Mesenchymal stem cell (in vitro differentiated cells and primary cell): ENCODE measurements around the gene CCDC149.

ENCODE experiments used
- DNase-seq: peaks from one replicate; pipeline ENCODE4 v3.0.0-alpha.2; 2013
- H2AFZ ChIP-seq: one replicate; pipeline ENCODE4 v1.6.1; 2013; ENCODE audit warnings: low read depth, mild to moderate bottlenecking, control low read depth, inconsistent platforms, low read length, moderate library complexity
- H2AK5ac ChIP-seq: 2 replicates; pipeline ENCODE4 v1.6.1; 2013; ENCODE audit warnings: low read length, moderate library complexity, mild to moderate bottlenecking, inconsistent platforms; ENCODE audit not compliant: severe bottlenecking
- H2BK120ac ChIP-seq: one replicate; pipeline ENCODE4 v1.6.1; 2013; ENCODE audit warnings: low read depth, mild to moderate bottlenecking, inconsistent platforms, low read length, moderate library complexity
- H2BK12ac ChIP-seq, 2 experiments: one replicate each; pipeline ENCODE4 v1.6.1; 2013; ENCODE audit warnings: inconsistent platforms in 2 of 2, low read length in 2 of 2, mild to moderate bottlenecking in 2 of 2, moderate library complexity in 2 of 2, control low read depth in 1 of 2
- H2BK15ac ChIP-seq: one replicate; pipeline ENCODE4 v1.6.1; 2013; ENCODE audit warnings: mild to moderate bottlenecking, low read depth, inconsistent platforms; ENCODE audit not compliant: poor library complexity, severe bottlenecking
- H2BK5ac ChIP-seq: 2 replicates; pipeline ENCODE4 v1.6.1; 2013; ENCODE audit warnings: low read depth, mild to moderate bottlenecking, low read length, control low read depth, inconsistent platforms; ENCODE audit not compliant: poor library complexity, severe bottlenecking
- H3K14ac ChIP-seq, 2 experiments: one replicate each; pipeline ENCODE4 v1.6.1; 2013; ENCODE audit warnings: inconsistent platforms in 2 of 2, low read length in 2 of 2, control low read depth in 1 of 2, mild to moderate bottlenecking in 1 of 2, moderate library complexity in 1 of 2
- H3K18ac ChIP-seq, 2 experiments: one replicate each; pipeline ENCODE4 v1.6.1; 2013; ENCODE audit warnings: inconsistent platforms in 2 of 2, low read length in 2 of 2, control low read depth in 1 of 2, low read depth in 1 of 2, mild to moderate bottlenecking in 1 of 2
- H3K23ac ChIP-seq, 2 experiments: one replicate each; pipeline ENCODE4 v1.6.1; 2013; ENCODE audit warnings: inconsistent platforms in 2 of 2, low read length in 2 of 2, mild to moderate bottlenecking in 2 of 2, moderate library complexity in 2 of 2, control low read depth in 1 of 2
- H3K27ac ChIP-seq: 2 replicates; pipeline ENCODE4 v1.5.1; 2013; ENCODE audit warnings: mild to moderate bottlenecking, moderate library complexity, low read length, control low read depth, inconsistent platforms; ENCODE audit not compliant: poor library complexity, severe bottlenecking
- H3K27me3 ChIP-seq, 2 experiments: 2 replicates each; pipeline versions ENCODE4 v1.6.1 to v1.7.0; 2013; ENCODE audit warnings: low read length in 2 of 2, mild to moderate bottlenecking in 2 of 2, moderate library complexity in 2 of 2, control low read depth in 1 of 2, inconsistent platforms in 1 of 2; ENCODE audit not compliant: control insufficient read depth in 1 of 2, insufficient read depth in 1 of 2
- H3K36me3 ChIP-seq, 2 experiments: 2 replicates each; pipeline versions ENCODE4 v1.6.1 to v1.7.0; 2013; ENCODE audit warnings: low read length in 2 of 2, control low read depth in 1 of 2, inconsistent platforms in 1 of 2, low read depth in 1 of 2, mild to moderate bottlenecking in 1 of 2; ENCODE audit not compliant: insufficient read depth in 2 of 2, control insufficient read depth in 1 of 2
- H3K4ac ChIP-seq, 2 experiments: one replicate each; pipeline ENCODE4 v1.6.1; 2013; ENCODE audit warnings: inconsistent platforms in 2 of 2, low read length in 2 of 2, mild to moderate bottlenecking in 2 of 2, moderate library complexity in 2 of 2, control low read depth in 1 of 2, low read depth in 1 of 2
- H3K4me1 ChIP-seq: 2 replicates; pipeline ENCODE4 v1.6.1; 2013; ENCODE audit warnings: low read depth, low read length, control low read depth; ENCODE audit not compliant: control insufficient read depth, insufficient read depth
- H3K4me2 ChIP-seq: 2 replicates; pipeline ENCODE4 v1.6.1; 2013; ENCODE audit warnings: low read length, mild to moderate bottlenecking, inconsistent platforms; ENCODE audit not compliant: poor library complexity, severe bottlenecking
- H3K4me3 ChIP-seq, 2 experiments: 2 replicates each; pipeline versions ENCODE4 v1.5.1 to v1.7.0; 2013; ENCODE audit warnings: low read length in 2 of 2, mild to moderate bottlenecking in 2 of 2, control low read depth in 1 of 2, low read depth in 1 of 2; ENCODE audit not compliant: insufficient read depth in 1 of 2
- H3K79me1 ChIP-seq: replicated peaks from 2 replicates; pipeline ENCODE4 v1.6.1; 2013; ENCODE audit warnings: mild to moderate bottlenecking, control low read depth, low read length, inconsistent platforms; ENCODE audit not compliant: poor library complexity, severe bottlenecking
- H3K9ac ChIP-seq: 2 replicates; pipeline ENCODE4 v1.7.0; 2013; ENCODE audit warnings: mild to moderate bottlenecking, low read length, moderate library complexity
- H3K9me3 ChIP-seq: 2 replicates; pipeline ENCODE4 v1.7.0; 2013; ENCODE audit warnings: mild to moderate bottlenecking, low read length; ENCODE audit not compliant: control insufficient read depth
- H4K8ac ChIP-seq: one replicate; pipeline ENCODE4 v1.6.1; 2013; ENCODE audit warnings: inconsistent platforms, mild to moderate bottlenecking, low read length, moderate library complexity
- H4K91ac ChIP-seq: one replicate; pipeline ENCODE4 v1.6.1; 2013; ENCODE audit warnings: mild to moderate bottlenecking, low read length, inconsistent platforms
- WGBS: methylation state at CpG from one replicate; pipeline ENCODE4 v1.1.7; 2013; ENCODE audit warnings: mixed read lengths; 5-methylcytosine and 5-hydroxymethylcytosine counted together

Gene CCDC149

GRCh38 chr4:24794480-24794879 lies 118.4 kb downstream of the CCDC149 start:
- H2BK12ac ChIP-seq: no peak overlapping the region
- H2AFZ ChIP-seq: no peak overlapping the region
- H3K27me3 ChIP-seq: peaks cover 0 to 24% of the 10 kb centered on the region in 2 experiments
- H3K4me2 ChIP-seq: no peak overlapping the region
- no peak overlapping the region for H3K23ac ChIP-seq
- H3K27ac ChIP-seq: no peak overlapping the region
- H4K8ac ChIP-seq: no peak overlapping the region
- DNase-seq: peak; percentile 69
- peaks cover 3 to 8% of the 10 kb centered on the region in 2 experiments for H3K36me3 ChIP-seq
- no peak overlapping the region for H2BK15ac ChIP-seq
- H3K4me3 ChIP-seq: peak overlapping the region in 1 of 2 experiments; percentile 88
- H3K9me3 ChIP-seq: no peaks in the 10 kb centered on the region
- H2AK5ac ChIP-seq: no peak overlapping the region
- no peak overlapping the region for H2BK120ac ChIP-seq
- H2BK5ac ChIP-seq: no peak overlapping the region
- peaks cover 14% of the 10 kb centered on the region for H3K4me1 ChIP-seq
- no peak overlapping the region for H3K4ac ChIP-seq
- H3K14ac ChIP-seq: no peak overlapping the region
- WGBS: 51% methylated on average over 10 of the region's 10 CpGs
- H4K91ac ChIP-seq: no peak overlapping the region
- H3K9ac ChIP-seq: peak overlapping the region; percentile 92
- no peak overlapping the region for H3K18ac ChIP-seq
- H3K79me1 ChIP-seq: no peaks in the 10 kb centered on the region

DNA sequence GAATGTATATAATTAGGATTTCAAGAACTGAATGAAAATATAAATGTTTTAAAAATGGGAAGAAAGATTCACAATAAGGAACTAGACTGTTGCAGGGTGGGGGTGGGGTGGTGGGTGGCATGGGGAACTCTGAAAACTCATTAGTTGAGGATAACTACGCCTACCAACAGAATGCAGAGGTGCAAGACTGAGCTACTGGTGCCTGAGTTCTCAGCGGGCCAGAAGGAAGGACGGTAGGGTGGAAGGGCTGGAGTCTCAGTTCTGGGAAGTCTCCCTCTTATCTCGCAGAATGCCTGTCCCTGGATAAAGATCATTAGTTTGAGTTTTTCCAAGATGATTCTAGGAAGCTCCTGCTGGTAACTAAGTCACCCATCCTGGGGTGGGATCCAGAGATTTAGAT lies 118.8 kb downstream of the CCDC149 start:
- Histone ChIP-seq H3K4ac (no peak overlapping the region), H4K8ac (no peak overlapping the region), H2AFZ (no peak overlapping the region), H3K4me2 (no peak overlapping the region), H3K23ac (no peak overlapping the region), H3K36me3 (peaks cover 0 to 5% of the 10 kb centered on the region in 2 experiments), H2BK120ac (no peak overlapping the region), H2AK5ac (no peak overlapping the region), H3K27ac (no peak overlapping the region), H3K18ac (no peak overlapping the region), H2BK12ac (no peak overlapping the region), H3K4me1 (peaks cover 14% of the 10 kb centered on the region), H3K9ac (peak overlapping the region; percentile 92), H2BK15ac (no peak overlapping the region), H3K27me3 (peaks cover 0 to 20% of the 10 kb centered on the region in 2 experiments), H4K91ac (no peak overlapping the region), H3K14ac (no peak overlapping the region), H2BK5ac (no peak overlapping the region), H3K4me3 (peak overlapping the region in 1 of 2 experiments; percentile 88), H3K79me1 (no peaks in the 10 kb centered on the region), H3K9me3 (no peaks in the 10 kb centered on the region)
- WGBS: 70% methylated on average over 4 of the region's 4 CpGs
- no peak for DNase-seq

DNA sequence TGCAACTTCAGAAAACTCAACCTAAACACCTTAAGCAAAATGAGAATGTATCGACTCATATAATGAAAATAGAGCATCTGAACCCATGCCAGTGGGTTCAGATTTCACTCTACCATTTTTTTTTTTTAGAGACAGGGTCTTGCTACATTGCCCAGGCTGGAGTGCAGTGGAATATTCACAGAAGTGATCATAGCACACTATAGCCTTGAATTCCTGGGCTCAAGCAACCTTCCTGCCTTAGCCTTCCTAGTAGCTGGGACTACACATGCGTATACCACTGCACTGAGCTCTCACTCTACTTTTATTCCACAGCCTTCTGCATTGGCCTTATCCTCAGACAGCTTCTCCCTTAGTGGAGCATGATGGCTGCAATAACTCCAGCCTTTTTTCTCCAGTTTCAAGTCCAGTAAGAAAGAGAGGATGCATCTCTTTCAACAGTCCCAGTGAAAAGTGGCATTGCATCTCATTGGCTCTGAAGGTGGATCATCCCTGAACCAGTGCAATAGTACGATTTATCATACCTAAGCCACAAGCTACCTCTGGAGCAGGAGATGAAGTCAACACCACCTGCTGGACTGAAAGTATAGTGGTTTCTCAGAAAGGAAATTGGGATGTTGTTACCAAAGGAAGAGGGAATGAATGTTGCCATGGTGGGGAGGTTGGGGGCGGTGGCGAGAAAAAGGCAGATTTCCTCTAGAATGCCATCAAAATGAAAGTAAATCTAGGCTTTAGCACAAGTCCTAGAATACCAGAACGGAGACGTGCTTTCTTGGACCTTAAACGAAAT lies 119.4 kb downstream of the CCDC149 start:
- Histone ChIP-seq H3K9ac (no peak overlapping the region), H3K4me3 (no peak overlapping the region), H2AK5ac (no peak overlapping the region), H3K9me3 (no peaks in the 10 kb centered on the region), H3K14ac (no peak overlapping the region), H2AFZ (no peak overlapping the region), H3K4ac (no peak overlapping the region), H3K4me1 (peaks cover 14% of the 10 kb centered on the region), H2BK120ac (no peak overlapping the region), H4K8ac (no peak overlapping the region), H3K27ac (no peak overlapping the region), H3K18ac (no peak overlapping the region), H3K79me1 (no peaks in the 10 kb centered on the region), H4K91ac (no peak overlapping the region), H2BK12ac (no peak overlapping the region), H2BK5ac (no peak overlapping the region), H3K36me3 (no peaks in the 10 kb centered on the region), H2BK15ac (no peak overlapping the region), H3K23ac (no peak overlapping the region), H3K4me2 (no peak overlapping the region), H3K27me3 (peaks cover 0 to 14% of the 10 kb centered on the region in 2 experiments)
- WGBS: 79% methylated on average over 8 of the region's 8 CpGs
- no peak for DNase-seq

DNA sequence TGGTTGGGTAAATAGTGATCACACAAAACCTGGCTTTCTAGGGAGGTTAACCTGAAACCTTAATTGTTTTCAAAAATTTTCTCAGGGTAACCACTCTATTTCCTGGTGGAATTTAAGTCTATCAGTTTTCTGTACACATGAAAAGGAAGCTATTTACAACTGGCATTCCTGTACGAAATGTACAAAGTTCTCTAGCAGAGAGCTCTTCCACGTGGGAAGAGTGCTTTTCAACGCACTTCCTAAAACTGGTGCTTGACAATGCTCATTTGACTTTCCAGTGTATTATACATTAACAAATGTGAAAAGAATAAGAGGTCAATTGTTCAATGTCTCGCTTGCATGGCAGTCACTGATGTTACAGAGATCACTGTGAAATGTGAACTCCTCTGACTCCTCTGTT lies 120.3 kb downstream of the CCDC149 start:
- H4K8ac ChIP-seq: no peak overlapping the region
- H2BK12ac ChIP-seq: no peak overlapping the region
- H2BK120ac ChIP-seq: no peak overlapping the region
- no peak overlapping the region for H3K18ac ChIP-seq
- no peak overlapping the region for H3K23ac ChIP-seq
- WGBS: 71% methylated on average over 1 of the region's 4 CpGs
- no peak overlapping the region for H2BK5ac ChIP-seq
- H4K91ac ChIP-seq: no peak overlapping the region
- no peak overlapping the region for H3K9ac ChIP-seq
- H3K4me2 ChIP-seq: no peak overlapping the region
- H3K4ac ChIP-seq: no peak overlapping the region
- no peak overlapping the region for H2AK5ac ChIP-seq
- H3K4me3 ChIP-seq: no peak overlapping the region
- H3K27ac ChIP-seq: no peak overlapping the region
- H3K79me1 ChIP-seq: no peaks in the 10 kb centered on the region
- H3K36me3 ChIP-seq: no peaks in the 10 kb centered on the region
- H3K9me3 ChIP-seq: no peaks in the 10 kb centered on the region
- DNase-seq: no peak
- H3K4me1 ChIP-seq: peaks cover 14% of the 10 kb centered on the region
- H3K14ac ChIP-seq: no peak overlapping the region
- H2AFZ ChIP-seq: no peak overlapping the region
- peaks cover 0 to 10% of the 10 kb centered on the region in 2 experiments for H3K27me3 ChIP-seq
- no peak overlapping the region for H2BK15ac ChIP-seq
